ENCODE data around the gene NKD2.
"Not testable (repeated sequence)": the region's sequence is repeated elsewhere in the genome, so short reads cannot be mapped to it uniquely, and the experiment has no call there.

Gene NKD2

DNA sequence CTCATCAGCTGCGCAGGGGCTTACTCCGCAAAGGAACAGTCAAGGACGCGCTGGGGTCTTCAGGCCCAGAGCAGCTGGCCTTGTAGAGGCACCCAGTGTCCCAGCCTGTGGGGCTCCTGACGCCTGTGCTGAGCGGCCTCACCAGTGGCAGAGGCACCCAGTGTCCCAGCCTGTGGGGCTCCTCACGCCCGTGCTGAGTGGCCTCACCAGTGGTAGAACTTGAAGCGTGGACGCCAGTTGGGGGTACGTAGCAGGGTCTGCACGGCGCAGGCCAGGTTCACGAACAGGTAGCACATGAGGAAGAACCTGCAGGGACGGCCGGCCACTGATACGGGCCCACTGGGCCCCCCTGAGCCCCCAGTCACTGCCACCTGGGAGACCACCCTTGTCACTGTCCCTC lies 67.3 kb downstream of the NKD2 start:
- no peak for DNase-seq

DNA sequence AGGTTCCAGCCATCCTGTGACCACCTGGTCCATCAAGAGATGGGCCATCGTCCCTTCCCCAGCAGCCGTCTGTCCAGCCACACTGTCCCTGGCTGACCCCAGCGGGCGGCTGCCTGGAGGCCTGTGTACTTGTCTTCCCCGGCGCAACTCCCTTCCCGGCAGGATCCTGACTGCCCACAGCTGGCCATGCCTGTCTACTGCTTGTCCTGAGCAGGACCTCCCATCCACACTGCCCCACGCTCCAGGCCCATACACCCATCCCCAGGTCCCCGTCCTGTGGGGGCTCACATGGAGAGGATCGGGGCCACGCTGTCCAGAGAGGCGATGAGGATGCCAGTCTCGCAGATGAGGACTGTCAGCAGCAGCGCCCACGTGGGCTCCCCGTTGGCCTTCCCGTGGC lies 67.8 kb downstream of the NKD2 start:
- no peak for DNase-seq

DNA sequence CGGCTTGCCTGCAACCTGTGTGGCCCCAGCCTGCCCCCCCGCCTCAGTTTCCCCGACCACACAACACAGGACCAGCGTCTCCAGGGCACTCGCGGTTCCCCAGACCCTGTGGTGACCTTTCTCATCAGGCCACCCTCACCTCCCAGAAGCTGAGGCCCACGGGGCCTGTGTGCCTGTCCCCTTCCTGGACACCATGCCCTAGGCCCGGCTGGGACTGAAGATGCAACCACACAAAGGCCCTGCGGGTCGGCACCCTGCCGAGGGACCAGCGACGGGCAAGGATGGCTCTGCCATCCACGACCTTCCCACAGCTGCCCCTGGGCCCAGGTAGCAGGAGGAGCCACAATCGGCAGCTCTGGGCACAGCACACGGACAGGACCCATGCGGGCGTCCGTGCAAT lies 68.4 kb downstream of the NKD2 start:
- DNase-seq, result no peak

DNA sequence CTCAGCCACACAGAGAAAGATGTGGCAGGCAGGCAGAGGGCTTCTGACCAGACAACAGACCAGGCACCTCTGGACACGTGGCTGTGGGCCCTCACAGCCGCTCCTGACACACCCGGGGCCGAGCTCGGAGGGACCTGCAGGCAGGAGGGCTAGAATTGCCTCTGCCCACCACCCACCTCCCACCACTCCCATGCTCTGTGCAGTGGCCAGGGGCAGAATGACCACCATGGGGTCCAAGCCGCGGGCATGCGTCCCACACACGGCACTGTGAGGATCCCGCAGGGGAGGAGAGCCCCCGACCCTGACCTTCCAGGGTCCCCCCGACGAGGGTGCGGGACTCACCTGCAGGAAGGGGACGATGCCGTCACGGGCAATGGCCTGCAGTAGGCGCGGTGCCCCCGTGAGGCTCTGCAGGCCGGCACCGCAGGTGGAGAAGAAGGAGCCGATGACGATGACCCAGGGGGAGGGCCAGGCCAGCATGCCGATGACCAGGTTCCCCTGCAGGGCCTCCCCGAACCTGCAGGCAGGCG lies 69.0 kb downstream of the NKD2 start:
- DNase-seq, result no peak

DNA sequence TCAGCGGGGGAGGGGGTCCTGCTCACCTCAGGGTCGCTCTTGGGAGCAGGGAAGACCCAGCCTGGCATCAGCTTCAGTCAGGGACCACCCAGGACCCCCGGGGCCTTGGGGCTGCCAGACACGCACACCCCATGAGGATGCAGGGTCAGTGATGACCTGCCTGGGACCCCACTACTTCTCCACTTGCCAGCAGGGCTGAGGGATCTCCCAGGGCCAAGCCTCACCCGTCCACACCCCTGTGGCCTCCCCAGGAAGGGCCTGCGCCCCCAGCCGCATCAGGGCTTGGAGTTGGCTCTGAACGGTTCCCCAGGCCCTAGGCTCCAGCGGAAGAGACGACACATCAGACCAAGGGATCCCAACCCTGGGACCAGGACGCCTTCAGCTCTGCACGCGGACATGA lies 69.6 kb downstream of the NKD2 start:
- no peak for DNase-seq

DNA sequence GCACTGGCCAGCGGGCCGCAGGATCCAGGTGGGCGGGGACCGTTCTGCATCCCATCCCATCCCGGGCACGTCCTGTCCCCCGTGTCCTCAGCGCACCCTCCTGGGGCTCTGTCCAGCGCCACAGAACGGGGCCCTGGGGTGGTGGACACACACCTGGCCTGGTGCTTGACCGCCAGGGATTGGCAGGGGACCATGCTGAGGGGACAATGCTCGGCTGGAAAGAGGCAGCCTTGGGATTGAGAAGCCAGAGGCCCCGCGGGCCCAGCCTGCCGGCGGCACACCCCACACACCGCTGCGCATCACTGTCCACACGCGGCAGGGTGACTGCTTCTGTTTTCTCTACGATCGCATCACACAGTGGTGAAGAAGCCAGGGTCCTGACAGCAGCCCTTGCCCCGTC lies 70.2 kb downstream of the NKD2 start:
- no peak for DNase-seq

DNA sequence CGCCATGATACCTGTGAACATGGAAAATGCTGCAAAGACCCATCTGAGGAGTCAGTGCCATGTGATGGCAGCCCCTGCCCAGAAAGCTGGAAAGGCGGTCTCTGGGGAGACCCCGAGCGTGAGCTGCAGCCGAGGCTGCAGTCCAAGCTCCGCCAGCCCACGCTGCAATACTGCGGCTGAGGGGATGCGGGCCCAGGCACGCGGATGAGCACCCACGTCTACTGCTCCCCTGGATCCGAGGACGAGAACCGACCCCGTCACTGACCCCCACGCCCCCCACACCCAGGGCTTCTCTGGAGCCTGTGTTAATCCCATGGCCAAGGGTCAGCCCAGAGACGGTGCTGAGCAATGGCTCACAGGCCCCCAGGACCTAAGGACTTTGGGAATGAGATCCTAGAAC lies 70.9 kb downstream of the NKD2 start:
- no peak for DNase-seq

DNA sequence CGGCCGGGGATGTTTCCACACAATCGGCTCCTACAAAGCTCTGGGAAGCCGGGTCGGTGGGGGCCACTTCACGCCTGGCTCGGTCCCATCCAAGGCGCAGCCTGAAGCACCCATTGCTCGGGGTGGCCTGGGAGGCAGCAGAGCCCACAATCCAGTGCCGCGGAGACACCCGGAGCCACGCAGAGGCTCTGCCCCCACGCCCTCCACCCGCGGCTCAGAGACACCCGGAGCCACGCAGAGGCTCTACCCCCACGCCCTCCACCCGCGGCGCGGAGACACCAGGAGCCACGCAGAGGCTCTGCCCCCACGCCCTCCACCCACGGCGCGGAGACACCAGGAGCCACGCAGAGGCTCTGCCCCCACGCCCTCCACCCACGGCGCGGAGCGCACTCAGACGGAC lies 71.4 kb downstream of the NKD2 start:
- DNase-seq, result no peak

DNA sequence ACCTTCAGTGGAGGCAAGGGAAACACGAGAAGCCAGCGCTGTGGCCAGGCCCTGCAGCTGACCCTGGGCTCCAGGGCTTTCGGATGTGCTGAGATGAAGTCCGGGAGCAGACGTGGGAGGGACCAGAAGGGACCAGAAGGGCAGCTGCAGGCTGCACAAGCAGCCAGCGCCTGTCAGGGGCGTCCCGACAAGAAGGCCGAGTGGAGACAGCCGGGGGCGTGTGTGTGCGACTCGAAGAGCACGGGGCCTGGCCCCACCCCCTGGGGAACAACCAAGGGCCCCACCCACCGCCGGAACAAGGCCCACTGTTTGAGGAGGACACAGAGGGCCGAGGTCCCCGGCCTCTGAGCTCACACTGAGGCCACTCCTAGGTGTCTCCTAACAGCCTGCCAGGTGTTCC lies 71.8 kb downstream of the NKD2 start:
- no peak for DNase-seq

DNA sequence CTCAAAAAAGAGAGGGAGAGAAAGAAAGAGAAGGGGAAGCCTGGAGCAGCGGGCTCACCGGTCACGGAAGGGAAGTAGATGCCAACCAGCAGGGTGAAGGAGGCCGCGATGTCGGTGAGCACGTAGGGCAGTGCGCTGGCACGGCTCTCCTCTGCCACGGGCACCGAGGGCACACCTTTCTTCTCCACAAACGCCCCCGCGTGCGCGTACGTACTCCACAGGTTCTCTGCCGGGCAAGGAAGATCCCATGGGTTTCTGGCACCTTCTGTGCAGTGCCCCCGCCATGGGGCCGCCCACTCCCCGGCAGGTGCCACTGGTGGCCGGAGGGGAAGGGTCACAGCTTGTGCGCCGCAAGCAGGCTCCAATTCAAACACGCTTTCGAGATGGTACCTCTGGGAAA lies 72.9 kb downstream of the NKD2 start:
- no peak for DNase-seq

DNA sequence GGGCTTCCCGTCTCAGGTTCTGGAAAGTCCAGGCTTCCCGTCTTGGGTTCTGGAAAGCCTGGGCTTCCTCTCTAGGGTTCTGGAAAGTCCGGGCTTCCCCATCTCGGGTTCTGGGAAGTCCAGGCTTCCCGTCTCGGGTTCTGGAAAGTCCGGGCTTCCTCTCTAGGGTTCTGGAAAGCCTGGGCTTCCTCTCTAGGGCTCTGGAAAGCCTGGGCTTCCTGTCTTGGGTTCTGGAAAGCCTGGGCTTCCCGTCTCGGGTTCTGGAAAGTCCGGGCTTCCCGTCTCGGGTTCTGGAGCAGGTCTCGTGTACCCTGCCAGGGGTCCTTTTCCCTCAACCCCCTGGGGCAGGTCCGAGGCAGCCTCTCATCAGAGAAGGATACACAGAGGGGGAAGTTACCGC lies 74.4 kb downstream of the NKD2 start:
- not testable (repeated sequence) for DNase-seq

DNA sequence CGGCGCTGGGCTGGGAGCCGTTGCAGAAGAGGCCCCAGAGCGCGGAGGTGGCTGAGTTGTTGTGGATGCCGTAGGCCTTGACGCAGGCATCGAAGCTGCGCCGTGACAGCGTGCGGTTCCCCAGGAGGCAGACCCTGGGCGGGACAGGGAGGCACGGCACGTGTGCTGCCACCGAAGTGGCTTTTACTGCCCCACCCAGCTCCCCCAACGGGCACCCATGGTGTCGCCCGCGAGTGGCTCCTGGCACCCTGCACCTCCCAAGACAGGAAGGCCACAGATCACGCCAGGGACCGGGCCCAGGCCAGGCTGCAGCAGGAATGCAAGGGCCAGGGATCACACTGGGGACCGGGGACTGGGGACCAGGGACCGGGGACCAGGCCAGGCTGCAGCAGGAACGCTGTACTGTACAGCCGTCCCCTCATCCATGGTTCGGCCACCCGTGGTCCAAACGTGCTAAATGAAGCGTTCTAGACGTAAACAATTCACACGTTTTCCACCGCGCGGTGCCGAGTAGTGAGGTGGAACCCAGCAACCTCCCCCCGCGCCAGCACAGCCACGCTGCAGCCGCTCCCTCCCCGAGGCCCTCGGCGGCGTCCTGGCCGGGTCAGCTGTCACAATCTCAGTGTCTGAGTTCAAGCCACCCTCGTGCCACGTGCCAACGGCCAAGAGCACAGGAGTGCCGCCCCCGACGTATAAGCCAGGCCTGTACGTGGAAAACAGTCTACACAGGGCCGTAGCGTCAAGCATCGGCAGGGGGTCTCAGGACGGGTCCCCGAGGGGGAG lies 75.4 kb downstream of the NKD2 start:
- no peak for DNase-seq

DNA sequence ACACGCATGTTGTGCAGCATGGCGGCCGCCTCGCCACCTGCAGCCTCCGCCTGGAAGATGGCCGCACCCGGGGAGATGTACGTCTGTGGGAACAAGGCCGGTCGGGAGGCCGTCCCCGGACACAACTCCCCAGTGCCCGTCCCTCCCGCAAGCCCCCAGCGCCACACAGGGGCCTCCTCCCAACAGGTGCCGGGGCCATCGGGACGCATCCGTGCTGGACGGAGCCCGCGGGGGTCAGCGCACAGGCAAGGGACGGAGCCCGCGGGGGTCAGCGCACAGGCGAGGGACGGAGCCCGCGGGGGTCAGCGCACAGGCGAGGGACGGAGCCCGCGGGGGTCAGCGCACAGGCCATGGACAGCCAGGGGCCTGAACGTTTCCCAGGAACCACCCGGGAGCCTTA lies 76.8 kb downstream of the NKD2 start:
- no peak for DNase-seq

DNA sequence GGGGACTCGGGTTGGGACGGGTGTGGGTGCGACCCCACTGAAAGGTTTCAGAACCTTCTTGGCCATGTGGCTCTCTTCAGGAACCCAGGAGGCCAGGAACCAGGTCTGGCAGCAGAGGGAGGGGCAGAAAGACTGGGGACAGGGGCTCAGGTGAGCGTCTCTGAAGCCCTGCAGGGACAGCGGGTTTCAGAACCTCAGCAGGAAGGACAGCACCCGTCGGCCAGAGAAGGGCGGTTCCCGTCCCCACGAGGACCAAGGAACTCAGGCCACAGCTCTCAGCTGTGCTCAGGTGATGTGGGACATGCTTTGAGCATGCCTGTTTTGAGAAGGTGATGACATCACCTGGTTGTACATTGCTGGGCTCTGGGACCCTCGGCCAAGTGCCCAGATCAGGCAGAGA lies 77.5 kb downstream of the NKD2 start:
- DNase-seq, result no peak

DNA sequence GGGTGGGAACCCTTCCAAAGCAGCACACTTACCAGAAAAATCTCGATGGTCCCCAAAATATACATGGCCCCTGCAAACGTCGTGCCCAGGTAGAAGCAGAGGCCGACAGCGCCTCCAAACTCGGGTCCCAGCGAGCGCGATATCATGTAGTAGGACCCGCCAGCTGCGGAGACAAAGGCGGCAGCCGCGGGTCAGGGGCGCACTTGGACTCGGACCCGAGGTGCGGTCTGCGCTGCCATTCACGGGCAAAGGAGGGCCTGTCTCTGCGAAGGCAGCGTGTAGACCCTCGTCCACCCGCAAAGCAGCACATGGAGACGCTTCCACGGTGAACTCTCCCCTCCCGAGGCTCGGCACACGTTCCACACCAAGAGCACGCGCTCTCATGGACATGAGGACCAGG lies 78.3 kb downstream of the NKD2 start:
- DNase-seq, result no peak

DNA sequence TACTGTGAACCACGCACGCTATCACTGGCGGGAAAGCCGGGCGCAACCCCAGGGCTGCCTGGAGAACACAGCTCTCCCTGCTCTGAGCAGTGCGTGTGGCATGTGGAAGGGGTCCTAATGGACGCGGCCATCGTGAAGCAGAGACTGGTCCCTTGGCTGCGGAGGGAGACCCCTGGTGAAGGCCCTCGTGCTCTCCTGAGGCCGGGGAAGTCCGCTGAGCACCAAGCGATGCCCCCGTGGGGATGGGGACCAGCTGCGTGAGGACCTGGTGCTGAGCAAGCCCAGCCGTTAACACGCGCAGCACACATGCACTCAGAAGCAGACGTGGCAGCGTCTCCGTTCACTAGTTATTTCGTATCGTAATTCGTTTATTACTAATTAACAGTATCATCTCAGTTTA lies 78.8 kb downstream of the NKD2 start:
- DNase-seq, result no peak

DNA sequence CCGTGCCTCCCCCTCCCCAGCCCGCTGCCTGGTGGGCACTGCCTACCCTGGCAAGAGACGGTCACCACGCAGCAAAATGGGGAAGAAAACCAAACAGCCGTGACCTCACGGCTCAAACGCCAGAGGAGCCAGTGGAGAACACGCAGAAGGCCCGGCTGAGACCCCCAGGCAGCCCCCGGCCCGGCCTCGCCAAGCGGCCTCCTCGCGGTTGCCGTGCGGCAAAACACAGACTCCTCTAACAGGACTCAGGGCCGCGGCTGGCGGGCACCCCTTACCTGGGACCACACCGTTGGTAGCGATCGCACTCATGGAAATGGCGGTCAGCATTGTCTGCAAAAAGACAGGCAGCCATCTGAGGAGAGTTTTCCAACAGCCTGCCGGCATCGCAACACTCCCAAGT lies 79.4 kb downstream of the NKD2 start:
- DNase-seq, result no peak
